WTC11 (cell line): ENCODE measurements around the gene LAMA3. TPM values are rescaled to one million over a fixed set of nuclear protein-coding genes. Genes with fewer than 3 reads are reported as not detected.

Experiments used
- ATAC-seq: fragments of 200-7000 bp; cut with Tn5 transposase; 2 replicates; pipeline ENCODE4 v1.10.0; 2021; ENCODE audit warnings: mild to moderate bottlenecking, moderate library complexity
- CTCF ChIA-PET: fragments of 300-600 bp; sonication (Branson Sonifier 250); formaldehyde crosslinking; loops from one replicate; lab custom pipeline; 2021; ENCODE audit warnings: antibody characterized with exemption; lab: Charles Lee
- POLR2A ChIA-PET: fragments of 350-600 bp; sonication (Branson Sonifier 250); formaldehyde crosslinking; loops from one replicate; lab custom pipeline; 2021; ENCODE audit warnings: antibody characterized with exemption; lab: Charles Lee
- DNase-seq: peaks from one replicate; pipeline ENCODE4 v3.0.0; 2021; ENCODE audit warnings: low spot score
- H3K27ac Mint-ChIP-seq: 2 replicates; pipeline ENCODE4 v1.8.0; 2021; ENCODE audit warnings: mixed read lengths
- H3K27me3 Mint-ChIP-seq: 2 replicates; pipeline ENCODE4 v1.8.0; 2021; ENCODE audit warnings: low read depth, mild to moderate bottlenecking, moderate library complexity, mixed read lengths
- H3K36me3 Mint-ChIP-seq: 2 replicates; pipeline ENCODE4 v1.8.0; 2021; ENCODE audit warnings: mixed read lengths
- H3K4me1 Mint-ChIP-seq: 2 replicates; pipeline ENCODE4 v1.8.0; 2022; ENCODE audit warnings: mixed read lengths
- H3K4me3 Mint-ChIP-seq: 2 replicates; pipeline ENCODE4 v1.8.0; 2021; ENCODE audit warnings: mild to moderate bottlenecking, moderate library complexity, mixed read lengths
- H3K9me3 Mint-ChIP-seq: 2 replicates; pipeline ENCODE4 v1.8.0; 2021; ENCODE audit warnings: mixed read lengths
- CREB1 ChIP-seq: sonication (generic); formaldehyde crosslinking; IDR thresholded peaks from 2 replicates; pipeline ENCODE4 v1.8.0; 2023; ENCODE audit warnings: mild to moderate bottlenecking, missing genetic modification reagents
- FOXK1 ChIP-seq: sonication (generic); formaldehyde crosslinking; IDR thresholded peaks from 2 replicates; pipeline ENCODE4 v1.8.0; 2022; ENCODE audit warnings: mild to moderate bottlenecking, moderate library complexity, missing genetic modification reagents
- FOXP1 ChIP-seq: sonication (generic); formaldehyde crosslinking; IDR thresholded peaks from 2 replicates; pipeline ENCODE4 v1.8.0; 2022; ENCODE audit warnings: missing genetic modification reagents, mild to moderate bottlenecking, moderate library complexity, borderline replicate concordance
- MYBL2 ChIP-seq: sonication (generic); formaldehyde crosslinking; IDR thresholded peaks from 2 replicates; pipeline ENCODE4 v1.8.1; 2023; ENCODE audit warnings: mild to moderate bottlenecking, moderate library complexity, missing genetic modification reagents
- SOX15 ChIP-seq: fragments of 250-450 bp; sonication (Bioruptor Pico); IDR thresholded peaks from 2 replicates; pipeline ENCODE4 v1.9.0; 2021; ENCODE audit warnings: mild to moderate bottlenecking
- TCF7 ChIP-seq: sonication (generic); formaldehyde crosslinking; IDR thresholded peaks from 2 replicates; pipeline ENCODE4 v1.8.0; 2022; ENCODE audit warnings: mild to moderate bottlenecking, low read depth, missing genetic modification reagents, moderate library complexity
- ZNF219 ChIP-seq: sonication (generic); formaldehyde crosslinking; IDR thresholded peaks from 2 replicates; pipeline ENCODE4 v1.8.0; 2023; ENCODE audit warnings: missing genetic modification reagents, mild to moderate bottlenecking, borderline replicate concordance
- total RNA-seq: library from RNA; stranded (reverse); gene quantifications from 3 replicates; pipeline ENCODE4 v1.2.3, GENCODE V29; 2021
- TF ChIP-seq, protein P1 (sequence below): sonication (generic); formaldehyde crosslinking; IDR thresholded peaks from 2 replicates; pipeline ENCODE4 v1.8.0; 2022; ENCODE audit warnings: mild to moderate bottlenecking, missing genetic modification reagents
- TF ChIP-seq, protein P2 (sequence below): sonication (generic); formaldehyde crosslinking; IDR thresholded peaks from 2 replicates; pipeline ENCODE4 v1.8.1; 2023; ENCODE audit warnings: mild to moderate bottlenecking, missing genetic modification reagents, moderate library complexity
- TF ChIP-seq, protein P3 (sequence below): fragments of 250-450 bp; sonication (Bioruptor Pico); IDR thresholded peaks from 2 replicates; pipeline ENCODE4 v1.9.0; 2021; ENCODE audit warnings: mild to moderate bottlenecking, borderline replicate concordance
- TF ChIP-seq, protein P4 (sequence below): sonication (generic); formaldehyde crosslinking; IDR thresholded peaks from 2 replicates; pipeline ENCODE4 v1.8.1; 2023; ENCODE audit warnings: mild to moderate bottlenecking, missing genetic modification reagents
- TF ChIP-seq, protein P5 (sequence below): sonication (generic); formaldehyde crosslinking; IDR thresholded peaks from 2 replicates; pipeline ENCODE4 v1.8.1; 2023; ENCODE audit warnings: mild to moderate bottlenecking, missing genetic modification reagents, moderate library complexity
- TF ChIP-seq, protein P6 (sequence below): sonication (generic); formaldehyde crosslinking; IDR thresholded peaks from 2 replicates; pipeline ENCODE4 v1.8.1; 2022; ENCODE audit warnings: mild to moderate bottlenecking, moderate library complexity, missing genetic modification reagents
- TF ChIP-seq, protein P7 (sequence below): sonication (generic); formaldehyde crosslinking; conservative IDR thresholded peaks from 2 replicates; pipeline ENCODE4 v1.8.1; 2022; ENCODE audit warnings: mild to moderate bottlenecking, missing genetic modification reagents
- TF ChIP-seq, protein P8 (sequence below): sonication (generic); formaldehyde crosslinking; IDR thresholded peaks from 2 replicates; pipeline ENCODE4 v1.8.0; 2022; ENCODE audit warnings: missing genetic modification reagents
- TF ChIP-seq, protein P9 (sequence below): sonication (generic); formaldehyde crosslinking; IDR thresholded peaks from 2 replicates; pipeline ENCODE4 v1.8.1; 2023; ENCODE audit warnings: mild to moderate bottlenecking, moderate library complexity, missing genetic modification reagents

The LAMA3 gene
- total RNA-seq, 1 experiment from 2014 or later = 0.83 TPM

DNA sequence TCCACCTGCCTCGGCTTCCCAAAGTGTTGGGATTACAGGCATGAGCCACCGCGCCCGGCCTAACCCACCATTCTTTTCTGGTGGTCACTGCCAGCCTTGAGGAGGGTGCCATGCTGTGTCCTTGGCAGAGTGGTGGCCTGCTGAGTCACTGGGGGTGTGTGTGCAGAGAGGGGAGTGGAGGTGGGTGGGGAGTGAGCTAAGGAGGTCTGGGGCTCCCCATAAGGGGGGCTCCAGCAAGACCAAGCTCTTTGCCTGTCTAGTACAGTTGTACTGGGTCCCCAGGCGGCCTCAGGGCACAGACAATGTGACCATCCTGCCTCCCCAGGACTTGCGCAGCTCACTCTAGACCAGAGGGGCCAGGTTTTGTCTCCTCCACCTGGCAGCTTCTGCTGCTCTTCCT, 36.1 kb downstream of the LAMA3 start:
- H3K4me3 Mint-ChIP-seq = no peak overlapping the region
- no peaks in the 10 kb centered on the region for H3K36me3 Mint-ChIP-seq
- ATAC-seq (no peak), DNase-seq (no peak)
- POLR2A ChIA-PET = no interaction called here
- no peaks in the 10 kb centered on the region for H3K4me1 Mint-ChIP-seq
- CTCF ChIA-PET = no interaction called here
- H3K27ac Mint-ChIP-seq = no peak overlapping the region
- no peaks in the 10 kb centered on the region for H3K27me3 Mint-ChIP-seq
- no peaks in the 10 kb centered on the region for H3K9me3 Mint-ChIP-seq
- TF ChIP-seq, protein P1, sequence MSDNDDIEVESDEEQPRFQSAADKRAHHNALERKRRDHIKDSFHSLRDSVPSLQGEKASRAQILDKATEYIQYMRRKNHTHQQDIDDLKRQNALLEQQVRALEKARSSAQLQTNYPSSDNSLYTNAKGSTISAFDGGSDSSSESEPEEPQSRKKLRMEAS (CRISPR knock-in tag) = no peak
- TF ChIP-seq, protein P2, sequence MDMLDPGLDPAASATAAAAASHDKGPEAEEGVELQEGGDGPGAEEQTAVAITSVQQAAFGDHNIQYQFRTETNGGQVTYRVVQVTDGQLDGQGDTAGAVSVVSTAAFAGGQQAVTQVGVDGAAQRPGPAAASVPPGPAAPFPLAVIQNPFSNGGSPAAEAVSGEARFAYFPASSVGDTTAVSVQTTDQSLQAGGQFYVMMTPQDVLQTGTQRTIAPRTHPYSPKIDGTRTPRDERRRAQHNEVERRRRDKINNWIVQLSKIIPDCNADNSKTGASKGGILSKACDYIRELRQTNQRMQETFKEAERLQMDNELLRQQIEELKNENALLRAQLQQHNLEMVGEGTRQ (CRISPR knock-in tag) = no peak
- TF ChIP-seq, protein P3, sequence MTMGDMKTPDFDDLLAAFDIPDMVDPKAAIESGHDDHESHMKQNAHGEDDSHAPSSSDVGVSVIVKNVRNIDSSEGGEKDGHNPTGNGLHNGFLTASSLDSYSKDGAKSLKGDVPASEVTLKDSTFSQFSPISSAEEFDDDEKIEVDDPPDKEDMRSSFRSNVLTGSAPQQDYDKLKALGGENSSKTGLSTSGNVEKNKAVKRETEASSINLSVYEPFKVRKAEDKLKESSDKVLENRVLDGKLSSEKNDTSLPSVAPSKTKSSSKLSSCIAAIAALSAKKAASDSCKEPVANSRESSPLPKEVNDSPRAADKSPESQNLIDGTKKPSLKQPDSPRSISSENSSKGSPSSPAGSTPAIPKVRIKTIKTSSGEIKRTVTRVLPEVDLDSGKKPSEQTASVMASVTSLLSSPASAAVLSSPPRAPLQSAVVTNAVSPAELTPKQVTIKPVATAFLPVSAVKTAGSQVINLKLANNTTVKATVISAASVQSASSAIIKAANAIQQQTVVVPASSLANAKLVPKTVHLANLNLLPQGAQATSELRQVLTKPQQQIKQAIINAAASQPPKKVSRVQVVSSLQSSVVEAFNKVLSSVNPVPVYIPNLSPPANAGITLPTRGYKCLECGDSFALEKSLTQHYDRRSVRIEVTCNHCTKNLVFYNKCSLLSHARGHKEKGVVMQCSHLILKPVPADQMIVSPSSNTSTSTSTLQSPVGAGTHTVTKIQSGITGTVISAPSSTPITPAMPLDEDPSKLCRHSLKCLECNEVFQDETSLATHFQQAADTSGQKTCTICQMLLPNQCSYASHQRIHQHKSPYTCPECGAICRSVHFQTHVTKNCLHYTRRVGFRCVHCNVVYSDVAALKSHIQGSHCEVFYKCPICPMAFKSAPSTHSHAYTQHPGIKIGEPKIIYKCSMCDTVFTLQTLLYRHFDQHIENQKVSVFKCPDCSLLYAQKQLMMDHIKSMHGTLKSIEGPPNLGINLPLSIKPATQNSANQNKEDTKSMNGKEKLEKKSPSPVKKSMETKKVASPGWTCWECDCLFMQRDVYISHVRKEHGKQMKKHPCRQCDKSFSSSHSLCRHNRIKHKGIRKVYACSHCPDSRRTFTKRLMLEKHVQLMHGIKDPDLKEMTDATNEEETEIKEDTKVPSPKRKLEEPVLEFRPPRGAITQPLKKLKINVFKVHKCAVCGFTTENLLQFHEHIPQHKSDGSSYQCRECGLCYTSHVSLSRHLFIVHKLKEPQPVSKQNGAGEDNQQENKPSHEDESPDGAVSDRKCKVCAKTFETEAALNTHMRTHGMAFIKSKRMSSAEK (CRISPR knock-in tag) = no peak
- TF ChIP-seq, protein P4, sequence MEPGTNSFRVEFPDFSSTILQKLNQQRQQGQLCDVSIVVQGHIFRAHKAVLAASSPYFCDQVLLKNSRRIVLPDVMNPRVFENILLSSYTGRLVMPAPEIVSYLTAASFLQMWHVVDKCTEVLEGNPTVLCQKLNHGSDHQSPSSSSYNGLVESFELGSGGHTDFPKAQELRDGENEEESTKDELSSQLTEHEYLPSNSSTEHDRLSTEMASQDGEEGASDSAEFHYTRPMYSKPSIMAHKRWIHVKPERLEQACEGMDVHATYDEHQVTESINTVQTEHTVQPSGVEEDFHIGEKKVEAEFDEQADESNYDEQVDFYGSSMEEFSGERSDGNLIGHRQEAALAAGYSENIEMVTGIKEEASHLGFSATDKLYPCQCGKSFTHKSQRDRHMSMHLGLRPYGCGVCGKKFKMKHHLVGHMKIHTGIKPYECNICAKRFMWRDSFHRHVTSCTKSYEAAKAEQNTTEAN (CRISPR knock-in tag) = no peak
- TF ChIP-seq, protein P5, sequence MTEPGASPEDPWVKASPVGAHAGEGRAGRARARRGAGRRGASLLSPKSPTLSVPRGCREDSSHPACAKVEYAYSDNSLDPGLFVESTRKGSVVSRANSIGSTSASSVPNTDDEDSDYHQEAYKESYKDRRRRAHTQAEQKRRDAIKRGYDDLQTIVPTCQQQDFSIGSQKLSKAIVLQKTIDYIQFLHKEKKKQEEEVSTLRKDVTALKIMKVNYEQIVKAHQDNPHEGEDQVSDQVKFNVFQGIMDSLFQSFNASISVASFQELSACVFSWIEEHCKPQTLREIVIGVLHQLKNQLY = no peak
- TF ChIP-seq TCF7 (CRISPR knock-in tag) (no peak), FOXK1 (CRISPR knock-in tag) (no peak)
- TF ChIP-seq, protein P6, sequence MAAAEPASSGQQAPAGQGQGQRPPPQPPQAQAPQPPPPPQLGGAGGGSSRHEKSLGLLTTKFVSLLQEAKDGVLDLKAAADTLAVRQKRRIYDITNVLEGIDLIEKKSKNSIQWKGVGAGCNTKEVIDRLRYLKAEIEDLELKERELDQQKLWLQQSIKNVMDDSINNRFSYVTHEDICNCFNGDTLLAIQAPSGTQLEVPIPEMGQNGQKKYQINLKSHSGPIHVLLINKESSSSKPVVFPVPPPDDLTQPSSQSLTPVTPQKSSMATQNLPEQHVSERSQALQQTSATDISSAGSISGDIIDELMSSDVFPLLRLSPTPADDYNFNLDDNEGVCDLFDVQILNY (CRISPR knock-in tag) = no peak
- TF ChIP-seq, protein P7, sequence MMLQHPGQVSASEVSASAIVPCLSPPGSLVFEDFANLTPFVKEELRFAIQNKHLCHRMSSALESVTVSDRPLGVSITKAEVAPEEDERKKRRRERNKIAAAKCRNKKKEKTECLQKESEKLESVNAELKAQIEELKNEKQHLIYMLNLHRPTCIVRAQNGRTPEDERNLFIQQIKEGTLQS = no peak

DNA sequence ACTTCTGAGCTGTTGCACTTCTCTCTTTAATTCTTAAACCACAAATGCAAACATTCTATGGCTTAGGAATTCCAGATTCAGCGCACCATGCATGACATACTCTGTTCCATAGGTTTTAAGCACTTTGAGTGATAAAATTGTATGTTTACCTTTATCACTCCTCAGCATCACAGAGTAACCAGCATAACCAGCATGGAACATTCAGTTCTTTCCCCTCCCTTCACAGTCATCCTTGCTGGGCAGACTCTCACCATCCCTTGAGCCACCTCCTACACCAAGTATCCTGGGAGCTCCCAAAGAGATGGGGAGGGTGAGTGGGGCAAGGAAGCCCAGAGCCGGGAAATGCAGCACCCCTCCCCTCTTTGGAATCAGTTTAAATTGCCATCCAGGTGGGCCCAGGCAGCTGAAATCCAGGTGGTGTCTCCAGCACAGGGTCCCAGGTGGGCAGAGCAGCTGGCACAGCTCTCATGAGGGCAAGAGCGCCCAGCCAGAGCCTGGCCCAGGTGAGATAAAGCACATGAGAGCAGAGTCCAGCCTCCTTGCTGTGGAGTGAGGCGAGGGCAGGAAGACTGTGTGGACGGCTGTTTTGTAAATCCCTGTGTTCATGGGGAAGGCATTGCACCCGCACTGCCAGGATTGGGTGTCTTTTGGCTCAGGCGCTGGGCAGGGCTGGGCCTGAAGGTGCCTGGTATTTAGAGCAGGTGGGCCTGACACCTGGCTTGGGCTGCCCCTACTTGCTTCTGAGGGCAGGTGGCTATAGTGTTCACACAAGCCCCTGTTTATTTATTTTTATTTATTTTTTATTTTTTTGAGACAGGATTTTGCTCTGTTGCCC, 36.8 kb downstream of the LAMA3 start:
- Mint-ChIP-seq H3K4me3 (no peak overlapping the region), H3K27ac (no peak overlapping the region), H3K27me3 (no peaks in the 10 kb centered on the region), H3K9me3 (no peaks in the 10 kb centered on the region), H3K4me1 (no peaks in the 10 kb centered on the region), H3K36me3 (no peaks in the 10 kb centered on the region)
- DNase-seq (no peak), ATAC-seq (no peak)
- CTCF ChIA-PET = no interaction called here
- POLR2A ChIA-PET = no interaction called here
- TF ChIP-seq MYBL2 (CRISPR knock-in tag) = no peak
- TF ChIP-seq, protein P4 (CRISPR knock-in tag) = no peak
- TF ChIP-seq SOX15 (CRISPR knock-in tag) = no peak
- no peak for TF ChIP-seq ZNF219
- no peak for TF ChIP-seq CREB1 (CRISPR knock-in tag)
- TF ChIP-seq, protein P8, sequence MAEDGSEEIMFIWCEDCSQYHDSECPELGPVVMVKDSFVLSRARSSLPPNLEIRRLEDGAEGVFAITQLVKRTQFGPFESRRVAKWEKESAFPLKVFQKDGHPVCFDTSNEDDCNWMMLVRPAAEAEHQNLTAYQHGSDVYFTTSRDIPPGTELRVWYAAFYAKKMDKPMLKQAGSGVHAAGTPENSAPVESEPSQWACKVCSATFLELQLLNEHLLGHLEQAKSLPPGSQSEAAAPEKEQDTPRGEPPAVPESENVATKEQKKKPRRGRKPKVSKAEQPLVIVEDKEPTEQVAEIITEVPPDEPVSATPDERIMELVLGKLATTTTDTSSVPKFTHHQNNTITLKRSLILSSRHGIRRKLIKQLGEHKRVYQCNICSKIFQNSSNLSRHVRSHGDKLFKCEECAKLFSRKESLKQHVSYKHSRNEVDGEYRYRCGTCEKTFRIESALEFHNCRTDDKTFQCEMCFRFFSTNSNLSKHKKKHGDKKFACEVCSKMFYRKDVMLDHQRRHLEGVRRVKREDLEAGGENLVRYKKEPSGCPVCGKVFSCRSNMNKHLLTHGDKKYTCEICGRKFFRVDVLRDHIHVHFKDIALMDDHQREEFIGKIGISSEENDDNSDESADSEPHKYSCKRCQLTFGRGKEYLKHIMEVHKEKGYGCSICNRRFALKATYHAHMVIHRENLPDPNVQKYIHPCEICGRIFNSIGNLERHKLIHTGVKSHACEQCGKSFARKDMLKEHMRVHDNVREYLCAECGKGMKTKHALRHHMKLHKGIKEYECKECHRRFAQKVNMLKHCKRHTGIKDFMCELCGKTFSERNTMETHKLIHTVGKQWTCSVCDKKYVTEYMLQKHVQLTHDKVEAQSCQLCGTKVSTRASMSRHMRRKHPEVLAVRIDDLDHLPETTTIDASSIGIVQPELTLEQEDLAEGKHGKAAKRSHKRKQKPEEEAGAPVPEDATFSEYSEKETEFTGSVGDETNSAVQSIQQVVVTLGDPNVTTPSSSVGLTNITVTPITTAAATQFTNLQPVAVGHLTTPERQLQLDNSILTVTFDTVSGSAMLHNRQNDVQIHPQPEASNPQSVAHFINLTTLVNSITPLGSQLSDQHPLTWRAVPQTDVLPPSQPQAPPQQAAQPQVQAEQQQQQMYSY (CRISPR knock-in tag) = no peak
- no peak for TF ChIP-seq FOXP1
- TF ChIP-seq FOXK1 (CRISPR knock-in tag) = no peak
- TF ChIP-seq, protein P9, sequence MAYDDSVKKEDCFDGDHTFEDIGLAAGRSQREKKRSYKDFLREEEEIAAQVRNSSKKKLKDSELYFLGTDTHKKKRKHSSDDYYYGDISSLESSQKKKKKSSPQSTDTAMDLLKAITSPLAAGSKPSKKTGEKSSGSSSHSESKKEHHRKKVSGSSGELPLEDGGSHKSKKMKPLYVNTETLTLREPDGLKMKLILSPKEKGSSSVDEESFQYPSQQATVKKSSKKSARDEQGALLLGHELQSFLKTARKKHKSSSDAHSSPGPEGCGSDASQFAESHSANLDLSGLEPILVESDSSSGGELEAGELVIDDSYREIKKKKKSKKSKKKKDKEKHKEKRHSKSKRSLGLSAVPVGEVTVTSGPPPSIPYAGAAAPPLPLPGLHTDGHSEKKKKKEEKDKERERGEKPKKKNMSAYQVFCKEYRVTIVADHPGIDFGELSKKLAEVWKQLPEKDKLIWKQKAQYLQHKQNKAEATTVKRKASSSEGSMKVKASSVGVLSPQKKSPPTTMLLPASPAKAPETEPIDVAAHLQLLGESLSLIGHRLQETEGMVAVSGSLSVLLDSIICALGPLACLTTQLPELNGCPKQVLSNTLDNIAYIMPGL (CRISPR knock-in tag) = no peak
